ENCODE measurements around the gene OXGR1. TPM values are rescaled to one million over a fixed set of nuclear protein-coding genes. Genes with fewer than 3 reads are reported as not detected.

Gene OXGR1
- total RNA-seq, 2 donors from 2014 or later, result 1.3 to 2.1 TPM

DNA sequence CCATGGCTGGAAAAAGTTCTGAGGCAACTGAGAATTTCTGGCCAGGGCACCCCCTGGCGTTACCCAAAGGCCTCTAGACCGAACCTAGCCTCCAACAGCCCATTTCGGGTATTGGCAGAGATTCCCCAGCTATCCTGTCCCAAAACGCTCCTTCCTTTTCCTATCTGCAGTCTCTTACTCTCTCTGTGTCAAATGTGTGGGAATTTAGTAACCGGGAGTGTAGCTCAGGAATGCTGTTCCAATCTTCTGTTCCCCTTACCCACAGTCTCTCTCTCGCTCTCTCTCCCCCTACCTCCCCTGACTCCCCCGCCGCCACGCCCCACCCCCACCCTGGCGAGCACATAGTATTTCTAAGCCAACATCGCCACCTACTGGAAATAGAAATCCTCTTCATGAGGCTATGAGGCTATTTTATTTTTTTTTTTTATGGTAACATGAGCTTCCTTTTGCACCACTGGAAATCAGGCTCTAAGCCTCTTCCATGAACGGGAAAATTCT is 27.0 kb downstream of the OXGR1 start:
- Histone ChIP-seq H3K4me3 (no peak overlapping the region), H3K9ac (ENCODE audit: low read depth in 2 of 2, low read length in 2 of 2) (no peak overlapping the region), H3K9me3 (peaks cover 6% of the 10 kb centered on the region), H3K27me3 (no peaks in the 10 kb centered on the region), H3K4me1 (no peaks in the 10 kb centered on the region), H3K27ac (no peak overlapping the region), H3K36me3 (no peaks in the 10 kb centered on the region)
- intact Hi-C loops (cut with DNase I), result no loop called here
- TF ChIP-seq, protein P1, sequence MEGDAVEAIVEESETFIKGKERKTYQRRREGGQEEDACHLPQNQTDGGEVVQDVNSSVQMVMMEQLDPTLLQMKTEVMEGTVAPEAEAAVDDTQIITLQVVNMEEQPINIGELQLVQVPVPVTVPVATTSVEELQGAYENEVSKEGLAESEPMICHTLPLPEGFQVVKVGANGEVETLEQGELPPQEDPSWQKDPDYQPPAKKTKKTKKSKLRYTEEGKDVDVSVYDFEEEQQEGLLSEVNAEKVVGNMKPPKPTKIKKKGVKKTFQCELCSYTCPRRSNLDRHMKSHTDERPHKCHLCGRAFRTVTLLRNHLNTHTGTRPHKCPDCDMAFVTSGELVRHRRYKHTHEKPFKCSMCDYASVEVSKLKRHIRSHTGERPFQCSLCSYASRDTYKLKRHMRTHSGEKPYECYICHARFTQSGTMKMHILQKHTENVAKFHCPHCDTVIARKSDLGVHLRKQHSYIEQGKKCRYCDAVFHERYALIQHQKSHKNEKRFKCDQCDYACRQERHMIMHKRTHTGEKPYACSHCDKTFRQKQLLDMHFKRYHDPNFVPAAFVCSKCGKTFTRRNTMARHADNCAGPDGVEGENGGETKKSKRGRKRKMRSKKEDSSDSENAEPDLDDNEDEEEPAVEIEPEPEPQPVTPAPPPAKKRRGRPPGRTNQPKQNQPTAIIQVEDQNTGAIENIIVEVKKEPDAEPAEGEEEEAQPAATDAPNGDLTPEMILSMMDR (IDR thresholded peaks at IDR 0.05), result no peak
- no peak for DNase-seq

DNA sequence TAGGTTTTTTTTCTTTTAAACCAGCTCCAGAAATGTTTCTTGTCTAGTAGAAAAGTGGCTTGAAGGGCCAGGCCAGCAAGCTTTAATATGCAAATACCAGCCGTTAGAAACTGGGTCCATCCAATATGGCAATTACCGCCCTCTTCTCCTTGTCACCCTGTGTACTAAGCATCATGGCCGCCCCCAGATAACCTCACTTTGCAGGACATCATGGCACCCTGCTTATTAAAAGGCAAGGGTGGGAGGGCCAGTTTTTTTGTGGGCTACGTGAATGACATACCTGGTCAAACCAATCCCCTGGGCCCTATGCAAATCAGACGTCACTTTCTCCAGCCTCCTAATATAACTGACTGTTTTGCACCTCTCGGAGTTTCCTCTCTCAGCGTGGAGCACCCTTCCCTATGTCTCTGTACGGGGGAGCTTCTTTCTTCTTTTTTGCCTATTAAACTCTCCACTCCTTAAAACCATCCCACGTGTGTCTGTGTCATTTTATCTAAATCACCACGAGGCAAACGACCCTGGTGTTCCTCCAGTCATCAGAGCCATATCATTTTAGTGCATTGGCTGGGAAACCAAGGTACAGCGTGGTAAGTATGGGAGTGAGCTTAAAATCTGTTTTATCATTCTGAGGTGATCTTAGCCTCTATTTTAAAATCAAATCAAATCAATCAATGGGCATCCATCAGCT is 27.7 kb downstream of the OXGR1 start:
- Histone ChIP-seq H3K27ac (no peak overlapping the region), H3K4me1 (no peaks in the 10 kb centered on the region), H3K4me3 (no peak overlapping the region), H3K27me3 (no peaks in the 10 kb centered on the region), H3K9me3 (peaks cover 6% of the 10 kb centered on the region), H3K36me3 (no peaks in the 10 kb centered on the region), H3K9ac (ENCODE audit: low read depth in 2 of 2, low read length in 2 of 2) (no peak overlapping the region)
- no peak for DNase-seq
- intact Hi-C loops (cut with DNase I), result no loop called here
- TF ChIP-seq, protein P1 (IDR thresholded peaks at IDR 0.05), result no peak

DNA sequence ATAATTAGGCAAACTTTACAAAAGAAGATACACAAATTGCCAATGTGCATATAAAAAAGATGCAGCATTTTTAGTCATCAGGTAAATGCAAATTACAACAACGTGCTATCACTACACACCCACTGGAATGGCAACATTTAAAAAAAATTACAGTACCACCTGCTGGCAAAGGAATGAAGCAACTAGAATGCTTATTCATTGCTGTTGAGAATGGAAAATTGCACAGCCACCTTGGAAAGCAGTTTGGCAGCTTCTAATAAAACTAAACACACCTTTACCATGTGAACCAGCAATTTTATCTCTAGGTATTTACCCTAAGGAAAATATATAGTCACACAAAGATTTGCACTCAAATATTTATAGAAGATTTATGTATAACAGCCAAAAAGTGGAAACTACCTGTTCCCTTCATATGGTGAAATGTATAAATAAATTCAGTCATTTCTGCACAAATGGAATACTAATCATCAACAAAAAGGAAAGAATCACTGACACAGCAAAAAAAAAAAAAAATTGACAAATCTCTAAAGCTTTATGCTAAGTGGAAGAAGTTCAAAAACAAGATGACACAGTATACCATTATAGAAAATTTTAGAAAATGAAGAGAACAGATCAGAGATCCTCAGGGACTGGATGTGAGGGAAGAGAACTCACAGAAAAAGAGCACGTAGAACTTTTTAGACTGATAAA is 30.3 kb downstream of the OXGR1 start:
- Histone ChIP-seq H3K4me1 (no peaks in the 10 kb centered on the region), H3K9me3 (peaks cover 6% of the 10 kb centered on the region), H3K4me3 (no peak overlapping the region), H3K36me3 (no peaks in the 10 kb centered on the region), H3K27me3 (no peaks in the 10 kb centered on the region), H3K9ac (ENCODE audit: low read depth in 2 of 2, low read length in 2 of 2) (no peak overlapping the region), H3K27ac (no peak overlapping the region)
- intact Hi-C loops (cut with DNase I), result no loop called here
- no peak for DNase-seq
- TF ChIP-seq, protein P1 (IDR thresholded peaks at IDR 0.05), result no peak

DNA sequence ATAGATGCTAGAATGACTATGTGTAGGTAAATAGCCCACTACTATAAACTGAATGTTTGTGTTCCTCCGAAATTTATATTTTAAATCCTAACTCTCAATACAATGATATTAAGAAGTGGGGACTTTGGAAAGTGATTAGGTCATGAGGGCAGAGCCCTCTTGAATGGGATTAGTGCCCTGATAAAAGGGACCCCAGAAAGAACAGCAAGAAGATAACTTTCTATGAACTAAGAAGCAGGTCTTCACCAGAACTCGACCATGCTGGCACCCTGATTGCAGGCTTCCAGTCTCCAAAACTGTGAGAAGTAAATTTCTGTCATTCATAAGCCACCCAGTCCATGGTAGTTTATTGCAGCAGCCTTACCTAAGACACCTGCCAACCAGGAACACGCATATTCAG is 33.9 kb downstream of the OXGR1 start:
- H3K36me3 ChIP-seq, result no peaks in the 10 kb centered on the region
- DNase-seq, result no peak
- TF ChIP-seq, protein P1 (IDR thresholded peaks at IDR 0.05), result no peak

DNA sequence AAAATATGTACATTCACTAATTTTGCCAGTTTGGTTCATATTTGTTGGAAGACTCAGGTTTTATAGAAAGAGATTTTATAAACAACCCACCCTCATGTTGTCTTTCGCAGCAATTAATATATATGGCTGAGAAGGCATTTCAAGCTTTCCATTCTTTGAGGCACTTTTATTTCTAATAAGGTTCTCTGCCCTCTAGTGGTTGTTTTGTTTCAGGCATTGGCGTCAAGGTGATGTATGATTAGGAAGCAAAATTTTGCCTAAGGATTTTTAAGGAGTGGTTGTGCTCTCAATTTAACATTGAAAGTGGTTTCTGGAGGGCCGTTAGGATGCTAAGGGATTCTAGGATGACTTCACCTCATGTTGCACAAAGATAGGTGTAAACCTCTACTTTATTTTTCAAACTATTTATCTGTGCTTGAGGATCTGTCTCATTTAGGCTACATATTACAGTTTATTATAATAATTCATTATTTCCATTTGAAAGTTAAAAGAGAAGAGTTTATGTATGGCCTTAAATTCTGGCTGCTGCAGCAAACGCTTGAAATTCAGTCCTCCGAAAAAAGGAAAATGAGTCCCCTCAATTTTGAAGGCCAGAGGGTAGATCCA is 35.9 kb downstream of the OXGR1 start:
- DNase-seq, result no peak
- Histone ChIP-seq H3K4me3 (no peak overlapping the region), H3K9me3 (no peaks in the 10 kb centered on the region), H3K27ac (no peak overlapping the region), H3K4me1 (no peaks in the 10 kb centered on the region), H3K27me3 (no peaks in the 10 kb centered on the region), H3K36me3 (no peaks in the 10 kb centered on the region), H3K9ac (ENCODE audit: low read depth in 2 of 2, low read length in 2 of 2) (no peak overlapping the region)
- TF ChIP-seq, protein P1 (IDR thresholded peaks at IDR 0.05), result peak; percentile 57
- intact Hi-C loops (cut with DNase I), result loop anchor here (5.0 kb wide), 1 partner anchor 136 kb away; no protein-coding TSS in a partner anchor

More for the DNA sequence above, 33.9 kb downstream of the OXGR1 start:
- H3K9me3 ChIP-seq, result no peaks in the 10 kb centered on the region
- H3K4me1 ChIP-seq, result no peaks in the 10 kb centered on the region
- H3K9ac ChIP-seq (ENCODE audit: low read depth in 2 of 2, low read length in 2 of 2), result no peak overlapping the region
- no peaks in the 10 kb centered on the region for H3K27me3 ChIP-seq
- intact Hi-C loops (cut with DNase I), result no loop called here
- H3K4me3 ChIP-seq, result no peak overlapping the region
- no peak overlapping the region for H3K27ac ChIP-seq
